ENCODE data around the gene PRKX. TPM values are rescaled to one million over a fixed set of nuclear protein-coding genes. Genes with fewer than 3 reads are reported as not detected.
"Not testable (repeated sequence)": the region's sequence is repeated elsewhere in the genome, so short reads cannot be mapped to it uniquely, and the experiment has no call there.

The PRKX gene
- total RNA-seq, 2 experiments from 2014 or later, result 35.0 to 36.3 TPM

- peaks cover 46% of the 10 kb centered on the region for H3K4me1 Mint-ChIP-seq
- H3K27me3 Mint-ChIP-seq; H3K4me3 Mint-ChIP-seq; DNase-seq; POLR2A ChIA-PET; intact Hi-C loops (cut with DNase I, micrococcal nuclease); CTCF ChIA-PET; H3K9me3 Mint-ChIP-seq (ENCODE audit: low read depth): not testable (repeated sequence)
- H3K27ac Mint-ChIP-seq, result peak overlapping the region; percentile 75
- peak; percentile 42 for ATAC-seq
- H3K36me3 Mint-ChIP-seq (ENCODE audit: low read depth), result peaks cover 11% of the 10 kb centered on the region
These were observed 5.7 kb downstream of the PRKX start for GRCh38 chrX:3707673-3708274.

GRCh38 chrX:3706481-3706880, 7.0 kb downstream of the PRKX start:
- ChIA-PET CTCF (interaction anchor here (0.8 kb wide), 1 partner anchor 54 kb away, joined by 3 read pairs; no protein-coding TSS in a partner anchor), POLR2A (no interaction called here)
- H3K9me3 Mint-ChIP-seq (ENCODE audit: low read depth), result no peaks in the 10 kb centered on the region
- H3K27ac Mint-ChIP-seq, result peak overlapping the region; percentile 67
- peaks cover 16% of the 10 kb centered on the region for H3K36me3 Mint-ChIP-seq (ENCODE audit: low read depth)
- DNase-seq, result no peak
- no peaks in the 10 kb centered on the region for H3K27me3 Mint-ChIP-seq
- peaks cover 49% of the 10 kb centered on the region for H3K4me1 Mint-ChIP-seq
- intact Hi-C loops (cut with DNase I, micrococcal nuclease), result no loop called here
- no peak for ATAC-seq
- no peak overlapping the region for H3K4me3 Mint-ChIP-seq

- H3K27me3 Mint-ChIP-seq; H3K4me3 Mint-ChIP-seq; H3K9me3 Mint-ChIP-seq (ENCODE audit: low read depth); DNase-seq; CTCF ChIA-PET; ATAC-seq; H3K27ac Mint-ChIP-seq; intact Hi-C loops (cut with DNase I, micrococcal nuclease); POLR2A ChIA-PET: not testable (repeated sequence)
- peaks cover 60% of the 10 kb centered on the region for H3K4me1 Mint-ChIP-seq
- H3K36me3 Mint-ChIP-seq (ENCODE audit: low read depth), result peaks cover 22% of the 10 kb centered on the region
These were observed 10.2 kb downstream of the PRKX start for GRCh38 chrX:3703251-3703650.

GRCh38 chrX:3702095-3702494, 11.4 kb downstream of the PRKX start:
- H3K4me3 Mint-ChIP-seq; DNase-seq; ATAC-seq; H3K9me3 Mint-ChIP-seq (ENCODE audit: low read depth); H3K27me3 Mint-ChIP-seq; CTCF ChIA-PET; intact Hi-C loops (cut with DNase I, micrococcal nuclease); POLR2A ChIA-PET: not testable (repeated sequence)
- H3K27ac Mint-ChIP-seq, result peak overlapping the region; percentile 67
- peaks cover 22% of the 10 kb centered on the region for H3K36me3 Mint-ChIP-seq (ENCODE audit: low read depth)
- H3K4me1 Mint-ChIP-seq, result peaks cover 53% of the 10 kb centered on the region

- POLR2A ChIA-PET, result not testable (repeated sequence)
These were observed 12.0 kb downstream of the PRKX start for GRCh38 chrX:3701445-3701928.

GRCh38 chrX:3699821-3700381, 13.5 kb downstream of the PRKX start:
- ChIA-PET CTCF (interaction anchor here (0.6 kb wide), 1 partner anchor 33 kb away, joined by 3 read pairs; no protein-coding TSS in a partner anchor), POLR2A (no interaction called here)
- H3K36me3 Mint-ChIP-seq (ENCODE audit: low read depth), result peaks cover 16% of the 10 kb centered on the region
- no peaks in the 10 kb centered on the region for H3K27me3 Mint-ChIP-seq
- intact Hi-C loops (cut with DNase I, micrococcal nuclease), result loop anchor here in 1 of 2 experiments (1.0 kb wide), 1 partner anchor 13 kb away; the partner anchor contains the start of gene PRKX
- H3K27ac Mint-ChIP-seq, result peak overlapping the region; percentile 94
- peak overlapping the region; percentile 69 for H3K4me3 Mint-ChIP-seq
- H3K9me3 Mint-ChIP-seq (ENCODE audit: low read depth), result no peaks in the 10 kb centered on the region
- peaks cover 50% of the 10 kb centered on the region for H3K4me1 Mint-ChIP-seq
- DNase-seq, result no peak
- ATAC-seq, result peak; percentile 74

More at GRCh38 chrX:3701445-3701928, 12.0 kb downstream of the PRKX start:
- peaks cover 50% of the 10 kb centered on the region for H3K4me1 Mint-ChIP-seq
- CTCF ChIA-PET; DNase-seq; ATAC-seq; H3K27me3 Mint-ChIP-seq; intact Hi-C loops (cut with DNase I, micrococcal nuclease); H3K9me3 Mint-ChIP-seq (ENCODE audit: low read depth); H3K4me3 Mint-ChIP-seq: not testable (repeated sequence)
- H3K27ac Mint-ChIP-seq, result peak overlapping the region; percentile 77
- peaks cover 21% of the 10 kb centered on the region for H3K36me3 Mint-ChIP-seq (ENCODE audit: low read depth)

- no peak for ATAC-seq
- Mint-ChIP-seq H3K9me3 (ENCODE audit: low read depth) (no peaks in the 10 kb centered on the region), H3K4me3 (no peak overlapping the region), H3K4me1 (peaks cover 48% of the 10 kb centered on the region), H3K27ac (no peak overlapping the region), H3K27me3 (no peaks in the 10 kb centered on the region), H3K36me3 (ENCODE audit: low read depth) (peaks cover 11% of the 10 kb centered on the region)
- intact Hi-C loops (cut with DNase I, micrococcal nuclease), result no loop called here
- no peak for DNase-seq
- POLR2A ChIA-PET, result no interaction called here
- CTCF ChIA-PET, result no interaction called here
These were observed 15.7 kb downstream of the PRKX start for GRCh38 chrX:3697701-3698279.

GRCh38 chrX:3697220-3697684, 16.2 kb downstream of the PRKX start:
- Mint-ChIP-seq H3K4me3 (no peak overlapping the region), H3K27me3 (no peaks in the 10 kb centered on the region), H3K4me1 (peaks cover 47% of the 10 kb centered on the region), H3K27ac (no peak overlapping the region), H3K36me3 (ENCODE audit: low read depth) (peaks cover 11% of the 10 kb centered on the region), H3K9me3 (ENCODE audit: low read depth) (no peaks in the 10 kb centered on the region)
- intact Hi-C loops (cut with DNase I, micrococcal nuclease), result no loop called here
- DNase-seq, result no peak
- no peak for ATAC-seq
- POLR2A ChIA-PET, result no interaction called here
- CTCF ChIA-PET, result no interaction called here

GRCh38 chrX:3695536-3695935, 17.9 kb downstream of the PRKX start:
- CTCF ChIA-PET, result no interaction called here
- H3K4me3 Mint-ChIP-seq, result no peak overlapping the region

GRCh38 chrX:3690140-3690539, 23.3 kb downstream of the PRKX start:
- Mint-ChIP-seq H3K4me1 (peaks cover 17% of the 10 kb centered on the region), H3K27me3 (no peaks in the 10 kb centered on the region), H3K27ac (no peak overlapping the region), H3K9me3 (ENCODE audit: low read depth) (no peaks in the 10 kb centered on the region), H3K4me3 (no peak overlapping the region), H3K36me3 (ENCODE audit: low read depth) (no peaks in the 10 kb centered on the region)
- DNase-seq, result no peak
- intact Hi-C loops (cut with DNase I, micrococcal nuclease), result no loop called here
- no peak for ATAC-seq
- POLR2A ChIA-PET, result no interaction called here
- CTCF ChIA-PET, result no interaction called here

More at GRCh38 chrX:3695536-3695935, 17.9 kb downstream of the PRKX start:
- peaks cover 39% of the 10 kb centered on the region for H3K4me1 Mint-ChIP-seq
- H3K9me3 Mint-ChIP-seq (ENCODE audit: low read depth), result no peaks in the 10 kb centered on the region
- peak; percentile 33 for ATAC-seq
- no peaks in the 10 kb centered on the region for H3K27me3 Mint-ChIP-seq
- DNase-seq, result no peak
- peaks cover 4% of the 10 kb centered on the region for H3K36me3 Mint-ChIP-seq (ENCODE audit: low read depth)
- POLR2A ChIA-PET, result no interaction called here
- intact Hi-C loops (cut with DNase I, micrococcal nuclease), result no loop called here
- no peak overlapping the region for H3K27ac Mint-ChIP-seq

- CTCF ChIA-PET, result not testable (repeated sequence)
These were observed 30.2 kb downstream of the PRKX start for GRCh38 chrX:3683236-3683635.

GRCh38 chrX:3680459-3680858, 33.0 kb downstream of the PRKX start:
- intact Hi-C loops (cut with DNase I, micrococcal nuclease), result no loop called here
- H3K27ac Mint-ChIP-seq, result no peak overlapping the region
- no peaks in the 10 kb centered on the region for H3K9me3 Mint-ChIP-seq (ENCODE audit: low read depth)
- ATAC-seq (no peak), DNase-seq (no peak)
- ChIA-PET CTCF (no interaction called here), POLR2A (no interaction called here)
- peaks cover 2% of the 10 kb centered on the region for H3K36me3 Mint-ChIP-seq (ENCODE audit: low read depth)
- no peaks in the 10 kb centered on the region for H3K27me3 Mint-ChIP-seq
- no peak overlapping the region for H3K4me3 Mint-ChIP-seq
- peaks cover 10% of the 10 kb centered on the region for H3K4me1 Mint-ChIP-seq

More at GRCh38 chrX:3683236-3683635, 30.2 kb downstream of the PRKX start:
- H3K9me3 Mint-ChIP-seq (ENCODE audit: low read depth); H3K4me1 Mint-ChIP-seq; ATAC-seq; intact Hi-C loops (cut with DNase I, micrococcal nuclease); POLR2A ChIA-PET; H3K27ac Mint-ChIP-seq; DNase-seq; H3K36me3 Mint-ChIP-seq (ENCODE audit: low read depth); H3K4me3 Mint-ChIP-seq; H3K27me3 Mint-ChIP-seq: not testable (repeated sequence)

All from activated CD4-positive, alpha-beta T cell treated with anti-CD3 and anti-CD28 coated beads for 36 hours (primary cell).